ENCODE measurements around the gene IRAK2. TPM values are rescaled to one million over a fixed set of nuclear protein-coding genes. Genes with fewer than 3 reads are reported as not detected.
"Not testable (repeated sequence)": the region's sequence is repeated elsewhere in the genome, so short reads cannot be mapped to it uniquely, and the experiment has no call there.

IRAK2 gene
- total and polyA plus RNA-seq, 5 donors from 2014 or later: 0.68 to 3.7 (median 2.9) TPM

- no peak overlapping the region for H3K27ac ChIP-seq (ENCODE audit: insufficient read depth, low read length, poor library complexity, severe bottlenecking)
These were observed 9.3 kb downstream of the IRAK2 start for GRCh38 chr3:10173926-10174435.

GRCh38 chr3:10175334-10175733 lies 10.6 kb downstream of the IRAK2 start:
- Mint-ChIP-seq H3K4me1 (peaks cover 0 to 10% (median 4%) of the 10 kb centered on the region in 4 donors), H3K36me3 (peaks cover 13% of the 10 kb centered on the region)
- H3K4me3 ChIP-seq (ENCODE audit: low read depth, low read length); H3K9me3 Mint-ChIP-seq; H3K9me3 ChIP-seq (ENCODE audit: control insufficient read depth in 2 of 2, low read length in 2 of 2); H3K36me3 ChIP-seq (ENCODE audit: control insufficient read depth, insufficient read depth, low read length); H3K4me1 ChIP-seq (ENCODE audit: control insufficient read depth, insufficient read depth, low read length, poor library complexity, severe bottlenecking); H3K27ac ChIP-seq (ENCODE audit: insufficient read depth, low read length, poor library complexity, severe bottlenecking); H3K4me3 Mint-ChIP-seq; H3K27ac Mint-ChIP-seq; DNase-seq; H3K27me3 ChIP-seq (ENCODE audit: control insufficient read depth, insufficient read depth, low read length); H3K27me3 Mint-ChIP-seq; ATAC-seq (ENCODE audit: low read depth in 2 of 2): not testable (repeated sequence)

More at GRCh38 chr3:10173926-10174435, 9.3 kb downstream of the IRAK2 start:
- Histone ChIP-seq H3K36me3 (ENCODE audit: control insufficient read depth, insufficient read depth, low read length) (no peaks in the 10 kb centered on the region), H3K27me3 (ENCODE audit: control insufficient read depth, insufficient read depth, low read length) (no peaks in the 10 kb centered on the region), H3K4me1 (ENCODE audit: control insufficient read depth, insufficient read depth, low read length, poor library complexity, severe bottlenecking) (no peaks in the 10 kb centered on the region), H3K4me3 (ENCODE audit: low read depth, low read length) (no peak overlapping the region), H3K9me3 (ENCODE audit: control insufficient read depth in 2 of 2, low read length in 2 of 2) (peaks cover 0 to 4% of the 10 kb centered on the region in 2 experiments)
- DNase-seq (no peak), ATAC-seq (ENCODE audit: low read depth in 2 of 2) (peak; percentile 59 to 60)
- Mint-ChIP-seq H3K36me3 (peaks cover 3% of the 10 kb centered on the region), H3K4me3 (no peak overlapping the region), H3K27me3 (peaks cover 4% of the 10 kb centered on the region), H3K9me3 (peaks cover 0 to 5% (median 2%) of the 10 kb centered on the region in 7 donors), H3K27ac (no peak overlapping the region), H3K4me1 (peaks cover 0 to 10% (median 3%) of the 10 kb centered on the region in 4 donors)

DNA sequence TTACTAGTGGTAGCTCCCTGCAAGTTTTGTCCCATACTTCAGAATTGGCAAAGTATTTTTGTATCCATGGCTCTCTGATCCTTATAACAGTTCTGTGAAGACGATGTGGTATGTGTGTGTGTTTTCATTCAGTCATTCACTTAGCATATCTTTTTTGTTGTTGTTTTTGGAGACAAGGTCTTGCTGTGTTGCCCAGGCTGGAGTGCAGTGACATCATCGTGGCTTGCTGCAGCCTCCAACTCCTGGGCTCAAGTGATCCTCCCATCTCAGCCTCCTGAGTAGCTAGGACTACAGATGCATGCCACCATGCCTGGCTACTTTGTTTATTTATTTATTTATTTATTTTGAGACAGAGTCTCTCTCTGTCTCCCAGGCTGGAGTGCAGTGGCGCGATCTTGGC lies 11.4 kb downstream of the IRAK2 start:
- not testable (repeated sequence) for H3K9me3 Mint-ChIP-seq; H3K27me3 ChIP-seq (ENCODE audit: control insufficient read depth, insufficient read depth, low read length); H3K36me3 ChIP-seq (ENCODE audit: control insufficient read depth, insufficient read depth, low read length); H3K4me3 ChIP-seq (ENCODE audit: low read depth, low read length); H3K27ac ChIP-seq (ENCODE audit: insufficient read depth, low read length, poor library complexity, severe bottlenecking); H3K27me3 Mint-ChIP-seq; H3K4me1 ChIP-seq (ENCODE audit: control insufficient read depth, insufficient read depth, low read length, poor library complexity, severe bottlenecking); ATAC-seq (ENCODE audit: low read depth in 2 of 2); DNase-seq; H3K9me3 ChIP-seq (ENCODE audit: control insufficient read depth in 2 of 2, low read length in 2 of 2); H3K4me3 Mint-ChIP-seq
- H3K4me1 Mint-ChIP-seq: peaks cover 0 to 10% (median 4%) of the 10 kb centered on the region in 4 donors
- peak overlapping the region in 1 of 3 donors; percentile 6 for H3K27ac Mint-ChIP-seq
- peaks cover 13% of the 10 kb centered on the region for H3K36me3 Mint-ChIP-seq

GRCh38 chr3:10177737-10178136 lies 13.0 kb downstream of the IRAK2 start:
- Mint-ChIP-seq H3K36me3 (peaks cover 18% of the 10 kb centered on the region), H3K27me3 (peaks cover 4% of the 10 kb centered on the region), H3K4me3 (no peak overlapping the region), H3K27ac (no peak overlapping the region), H3K9me3 (peaks cover 0 to 2% (median 0%) of the 10 kb centered on the region in 7 donors), H3K4me1 (peaks cover 0 to 14% (median 4%) of the 10 kb centered on the region in 4 donors)
- DNase-seq: no peak
- Histone ChIP-seq H3K4me3 (ENCODE audit: low read depth, low read length) (no peak overlapping the region), H3K9me3 (ENCODE audit: control insufficient read depth in 2 of 2, low read length in 2 of 2) (no peaks in the 10 kb centered on the region), H3K27ac (ENCODE audit: insufficient read depth, low read length, poor library complexity, severe bottlenecking) (no peak overlapping the region), H3K4me1 (ENCODE audit: control insufficient read depth, insufficient read depth, low read length, poor library complexity, severe bottlenecking) (no peaks in the 10 kb centered on the region), H3K27me3 (ENCODE audit: control insufficient read depth, insufficient read depth, low read length) (no peaks in the 10 kb centered on the region), H3K36me3 (ENCODE audit: control insufficient read depth, insufficient read depth, low read length) (peaks cover 3% of the 10 kb centered on the region)
- ATAC-seq (ENCODE audit: low read depth in 2 of 2): no peak

DNA sequence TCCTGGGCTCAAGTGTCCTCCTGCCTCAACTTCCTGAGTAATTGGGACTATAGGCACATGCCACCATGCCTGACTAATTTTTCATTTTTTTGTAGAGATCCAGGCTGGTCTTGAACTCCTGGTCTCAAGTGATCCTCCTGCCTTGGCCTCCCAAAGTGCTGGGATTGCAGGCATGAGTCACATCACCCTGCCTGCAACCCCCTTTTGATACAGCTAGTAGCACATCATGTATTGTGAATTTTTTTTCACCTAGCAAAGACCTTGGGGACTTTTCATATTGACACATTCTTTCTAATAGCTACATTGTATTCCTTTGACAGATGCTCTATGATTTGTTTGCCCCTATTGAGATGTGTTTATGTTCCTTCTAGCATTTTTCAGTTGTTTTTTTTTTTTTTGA lies 14.2 kb downstream of the IRAK2 start:
- Mint-ChIP-seq H3K9me3 (peaks cover 0 to 2% (median 0%) of the 10 kb centered on the region in 7 donors), H3K4me1 (peaks cover 0 to 7% (median 3%) of the 10 kb centered on the region in 4 donors), H3K27me3 (peaks cover 4% of the 10 kb centered on the region), H3K27ac (no peak overlapping the region), H3K4me3 (no peak overlapping the region), H3K36me3 (peaks cover 18% of the 10 kb centered on the region)
- Histone ChIP-seq H3K4me1 (ENCODE audit: control insufficient read depth, insufficient read depth, low read length, poor library complexity, severe bottlenecking) (no peaks in the 10 kb centered on the region), H3K36me3 (ENCODE audit: control insufficient read depth, insufficient read depth, low read length) (peaks cover 3% of the 10 kb centered on the region), H3K4me3 (ENCODE audit: low read depth, low read length) (no peak overlapping the region), H3K27me3 (ENCODE audit: control insufficient read depth, insufficient read depth, low read length) (no peaks in the 10 kb centered on the region), H3K27ac (ENCODE audit: insufficient read depth, low read length, poor library complexity, severe bottlenecking) (no peak overlapping the region), H3K9me3 (ENCODE audit: control insufficient read depth in 2 of 2, low read length in 2 of 2) (no peaks in the 10 kb centered on the region)
- DNase-seq: no peak
- ATAC-seq (ENCODE audit: low read depth in 2 of 2): no peak

- no peak for ATAC-seq (ENCODE audit: low read depth in 2 of 2)
These were observed 15.6 kb downstream of the IRAK2 start for GRCh38 chr3:10180289-10180688.

DNA sequence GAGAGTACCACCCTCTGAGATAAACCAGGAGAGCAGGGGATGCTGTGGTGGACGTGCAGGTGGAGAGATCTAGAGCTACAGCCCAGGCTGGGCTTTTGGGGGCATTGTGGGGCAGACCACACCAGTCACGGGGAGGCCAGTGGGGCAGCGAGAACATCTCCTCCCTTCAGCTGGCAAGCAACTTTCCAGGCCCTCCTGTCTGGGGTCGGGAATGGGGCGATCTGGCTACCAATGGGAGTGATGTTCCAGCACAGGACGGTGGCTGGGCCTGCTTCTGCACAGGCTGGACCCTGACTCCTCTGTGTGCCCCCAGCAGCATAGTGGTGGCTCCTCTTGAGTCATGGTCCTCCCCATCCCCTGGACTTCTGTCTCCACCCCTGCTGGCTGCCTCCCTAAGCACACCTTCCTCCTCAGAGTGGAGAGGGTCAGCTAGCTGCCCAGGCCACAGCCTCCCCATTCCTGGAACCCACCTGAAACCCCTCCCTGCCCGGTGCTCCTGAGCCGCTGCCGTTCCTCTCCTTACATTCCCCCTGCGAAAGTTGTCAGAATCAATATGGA lies 16.1 kb downstream of the IRAK2 start:
- Histone ChIP-seq H3K4me3 (ENCODE audit: low read depth, low read length) (no peak overlapping the region), H3K9me3 (ENCODE audit: control insufficient read depth in 2 of 2, low read length in 2 of 2) (no peaks in the 10 kb centered on the region), H3K27ac (ENCODE audit: insufficient read depth, low read length, poor library complexity, severe bottlenecking) (no peak overlapping the region), H3K36me3 (ENCODE audit: control insufficient read depth, insufficient read depth, low read length) (peaks cover 3% of the 10 kb centered on the region), H3K4me1 (ENCODE audit: control insufficient read depth, insufficient read depth, low read length, poor library complexity, severe bottlenecking) (peaks cover 2% of the 10 kb centered on the region), H3K27me3 (ENCODE audit: control insufficient read depth, insufficient read depth, low read length) (no peaks in the 10 kb centered on the region)
- H3K4me3 Mint-ChIP-seq: no peak overlapping the region
- H3K27me3 Mint-ChIP-seq: peaks cover 4% of the 10 kb centered on the region
- peaks cover 0 to 2% (median 0%) of the 10 kb centered on the region in 7 donors for H3K9me3 Mint-ChIP-seq
- H3K36me3 Mint-ChIP-seq: peaks cover 18% of the 10 kb centered on the region
- peak overlapping the region in 2 of 3 donors; percentile 60 to 62 for H3K27ac Mint-ChIP-seq
- H3K4me1 Mint-ChIP-seq: peaks cover 0 to 9% (median 2%) of the 10 kb centered on the region in 4 donors
- ATAC-seq (ENCODE audit: low read depth in 2 of 2) (no peak), DNase-seq (no peak)

More at GRCh38 chr3:10180289-10180688, 15.6 kb downstream of the IRAK2 start:
- H3K9me3 Mint-ChIP-seq: peaks cover 0 to 2% (median 0%) of the 10 kb centered on the region in 7 donors
- no peak for DNase-seq
- H3K4me3 ChIP-seq (ENCODE audit: low read depth, low read length): no peak overlapping the region
- H3K4me1 Mint-ChIP-seq: peaks cover 0 to 6% (median 1%) of the 10 kb centered on the region in 4 donors
- no peak overlapping the region for H3K4me3 Mint-ChIP-seq
- H3K4me1 ChIP-seq (ENCODE audit: control insufficient read depth, insufficient read depth, low read length, poor library complexity, severe bottlenecking): no peaks in the 10 kb centered on the region
- H3K27ac Mint-ChIP-seq: peak overlapping the region in 2 of 3 donors; percentile 60 to 62
- peaks cover 18% of the 10 kb centered on the region for H3K36me3 Mint-ChIP-seq
- peaks cover 3% of the 10 kb centered on the region for H3K36me3 ChIP-seq (ENCODE audit: control insufficient read depth, insufficient read depth, low read length)
- no peaks in the 10 kb centered on the region for H3K9me3 ChIP-seq (ENCODE audit: control insufficient read depth in 2 of 2, low read length in 2 of 2)
- H3K27ac ChIP-seq (ENCODE audit: insufficient read depth, low read length, poor library complexity, severe bottlenecking): no peak overlapping the region
- H3K27me3 ChIP-seq (ENCODE audit: control insufficient read depth, insufficient read depth, low read length): no peaks in the 10 kb centered on the region
- peaks cover 4% of the 10 kb centered on the region for H3K27me3 Mint-ChIP-seq

DNA sequence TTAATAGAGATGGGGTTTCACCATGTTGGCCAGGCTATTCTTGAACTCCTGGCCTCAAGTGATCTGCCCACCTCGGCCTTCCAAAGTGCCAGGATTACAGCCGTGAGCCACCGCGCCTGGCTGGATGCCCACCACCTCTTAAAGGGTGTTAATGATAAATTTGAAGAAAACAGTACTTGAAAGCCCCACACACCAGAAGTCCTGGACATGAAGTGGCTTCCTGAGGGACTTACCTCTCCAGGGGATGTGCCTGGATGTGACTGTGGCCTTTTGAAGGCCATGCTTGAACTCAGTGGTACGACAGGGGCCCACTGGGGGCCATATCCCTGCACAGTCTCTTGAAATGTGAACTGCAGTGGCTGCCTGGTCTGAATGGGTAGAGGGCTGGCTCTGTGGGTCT lies 18.2 kb downstream of the IRAK2 start:
- no peak overlapping the region for H3K27ac ChIP-seq (ENCODE audit: insufficient read depth, low read length, poor library complexity, severe bottlenecking)
- peaks cover 28% of the 10 kb centered on the region for H3K36me3 Mint-ChIP-seq
- peak overlapping the region in 1 of 3 donors; percentile 26 for H3K27ac Mint-ChIP-seq

More for the DNA sequence above, 18.2 kb downstream of the IRAK2 start:
- no peaks in the 10 kb centered on the region for H3K27me3 Mint-ChIP-seq
- Histone ChIP-seq H3K9me3 (ENCODE audit: control insufficient read depth in 2 of 2, low read length in 2 of 2) (no peaks in the 10 kb centered on the region), H3K4me1 (ENCODE audit: control insufficient read depth, insufficient read depth, low read length, poor library complexity, severe bottlenecking) (peaks cover 19% of the 10 kb centered on the region), H3K36me3 (ENCODE audit: control insufficient read depth, insufficient read depth, low read length) (peaks cover 3% of the 10 kb centered on the region), H3K4me3 (ENCODE audit: low read depth, low read length) (no peak overlapping the region), H3K27me3 (ENCODE audit: control insufficient read depth, insufficient read depth, low read length) (no peaks in the 10 kb centered on the region)
- no peak for DNase-seq
- H3K4me3 Mint-ChIP-seq: no peak overlapping the region
- no peaks in the 10 kb centered on the region for H3K9me3 Mint-ChIP-seq
- peaks cover 7 to 22% (median 10%) of the 10 kb centered on the region in 4 donors for H3K4me1 Mint-ChIP-seq
- ATAC-seq (ENCODE audit: low read depth in 2 of 2): no peak

Data from CD4-positive, CD25-positive, alpha-beta regulatory T cell (primary cell).